Type B pancreatic cell (in vitro differentiated cells): ENCODE measurements around the gene OPHN1. TPM values are rescaled to one million over a fixed set of nuclear protein-coding genes. Genes with fewer than 3 reads are reported as not detected.
"Not testable (repeated sequence)": the region's sequence is repeated elsewhere in the genome, so short reads cannot be mapped to it uniquely, and the experiment has no call there.

ENCODE experiments used
- DNase-seq: peaks from one replicate; pipeline ENCODE4 v3.0.0; 2021; ENCODE audit warnings: mixed read lengths; ENCODE audit not compliant: unreplicated experiment; ENCODE audit errors: extremely low spot score
- H3K27ac Mint-ChIP-seq: 2 replicates; pipeline ENCODE4 v1.8.0; 2021; ENCODE audit warnings: mild to moderate bottlenecking, mixed read lengths
- H3K27me3 Mint-ChIP-seq: 2 replicates; pipeline ENCODE4 v1.8.0; 2021; ENCODE audit warnings: mixed read lengths
- H3K36me3 Mint-ChIP-seq: 2 replicates; pipeline ENCODE4 v1.8.0; 2021; ENCODE audit warnings: mixed read lengths
- H3K4me1 Mint-ChIP-seq: one replicate; pipeline ENCODE4 v1.8.0; 2021; ENCODE audit warnings: mixed read lengths; ENCODE audit not compliant: unreplicated experiment
- H3K4me3 Mint-ChIP-seq: 2 replicates; pipeline ENCODE4 v1.8.0; 2021; ENCODE audit warnings: mild to moderate bottlenecking, mixed read lengths
- H3K9me3 Mint-ChIP-seq: 2 replicates; pipeline ENCODE4 v1.8.0; 2021; ENCODE audit warnings: mixed read lengths
- CTCF ChIP-seq: fragments of 200-600 bp; sonication (generic); conservative IDR thresholded peaks from 2 replicates; pipeline ENCODE4 v1.5.0; 2021; ENCODE audit warnings: antibody characterized with exemption, mild to moderate bottlenecking
- total RNA-seq: library from RNA; stranded (reverse); gene quantifications from 2 replicates; pipeline ENCODE4 v1.2.1, GENCODE V29; 2021; ENCODE audit warnings: low replicate concordance

Gene OPHN1
- total RNA-seq, 1 donor from 2014 or later = 7.4 TPM

DNA sequence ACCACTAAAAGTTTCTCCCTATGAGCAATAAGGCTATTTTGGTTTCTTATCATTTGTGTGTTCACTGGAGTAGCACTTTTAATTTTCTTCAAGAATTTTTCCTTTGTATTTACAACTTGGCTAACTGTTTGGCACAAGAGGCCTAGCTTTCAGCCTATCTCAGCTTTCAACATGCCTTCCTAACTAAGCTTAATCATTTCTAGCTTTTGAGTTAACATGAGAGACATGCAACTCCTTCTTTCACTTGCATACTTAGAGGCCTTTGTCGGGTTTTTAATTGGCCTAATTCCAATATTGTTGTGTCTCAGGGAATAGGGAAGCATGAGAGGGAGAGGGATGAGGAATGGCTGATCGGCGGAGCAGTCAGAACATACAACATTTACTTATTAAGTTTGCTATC lies 349.8 kb downstream of the OPHN1 start:
- H3K27ac Mint-ChIP-seq = no peak overlapping the region
- H3K27me3 Mint-ChIP-seq = no peaks in the 10 kb centered on the region
- no peak for TF ChIP-seq CTCF
- no peak for DNase-seq
- H3K9me3 Mint-ChIP-seq = peaks cover 9% of the 10 kb centered on the region
- H3K4me3 Mint-ChIP-seq = no peak overlapping the region
- no peaks in the 10 kb centered on the region for H3K4me1 Mint-ChIP-seq
- no peaks in the 10 kb centered on the region for H3K36me3 Mint-ChIP-seq

GRCh38 chrX:68079961-68080360 lies 353.3 kb downstream of the OPHN1 start:
- Mint-ChIP-seq H3K27ac (no peak overlapping the region), H3K36me3 (no peaks in the 10 kb centered on the region), H3K4me1 (no peaks in the 10 kb centered on the region)

DNA sequence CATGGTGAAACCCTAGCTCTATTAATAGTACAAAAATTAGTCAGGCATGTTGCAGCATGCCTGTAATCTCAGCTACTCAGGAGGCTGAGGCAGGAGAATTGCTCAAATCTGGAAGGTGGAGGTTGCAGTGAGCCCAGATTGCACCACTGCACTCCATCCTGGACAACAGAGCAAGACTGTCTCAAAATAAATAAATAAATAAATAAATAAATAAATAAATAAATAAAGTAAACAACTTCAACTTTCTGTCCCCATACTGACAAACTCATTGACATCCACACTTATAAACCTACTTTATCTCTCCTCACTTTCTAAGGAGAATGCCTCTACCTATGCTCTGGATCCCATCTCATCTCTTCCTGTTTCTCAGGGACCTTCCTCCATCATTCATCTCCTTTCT lies 354.5 kb downstream of the OPHN1 start:
- not testable (repeated sequence) for H3K4me1 Mint-ChIP-seq, DNase-seq, H3K27me3 Mint-ChIP-seq, H3K27ac Mint-ChIP-seq, H3K36me3 Mint-ChIP-seq, H3K9me3 Mint-ChIP-seq, H3K4me3 Mint-ChIP-seq

More at GRCh38 chrX:68079961-68080360, 353.3 kb downstream of the OPHN1 start:
- H3K4me3 Mint-ChIP-seq = no peak overlapping the region
- no peak for DNase-seq
- H3K27me3 Mint-ChIP-seq = no peaks in the 10 kb centered on the region
- TF ChIP-seq CTCF = no peak
- peaks cover 9% of the 10 kb centered on the region for H3K9me3 Mint-ChIP-seq

DNA sequence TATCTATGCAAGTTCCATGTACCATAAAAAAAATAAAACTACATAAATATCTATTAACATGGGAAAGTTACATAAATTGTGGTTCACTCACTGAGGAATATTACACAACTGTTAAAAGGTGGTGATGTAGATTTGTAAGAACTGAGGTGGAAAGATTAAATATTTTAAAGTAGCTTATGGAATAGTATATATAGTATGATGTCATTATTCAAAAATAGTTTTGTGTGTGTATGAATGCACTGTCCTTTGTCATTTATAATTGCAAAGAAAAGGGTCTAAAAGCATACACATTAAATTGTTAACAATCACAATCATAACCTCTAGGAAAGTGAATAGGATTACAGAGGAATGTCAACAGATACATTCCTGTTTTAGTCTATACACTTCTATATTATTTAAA lies 355.9 kb downstream of the OPHN1 start:
- TF ChIP-seq CTCF = no peak
- no peaks in the 10 kb centered on the region for H3K36me3 Mint-ChIP-seq
- DNase-seq = no peak
- H3K4me3 Mint-ChIP-seq = no peak overlapping the region
- H3K27ac Mint-ChIP-seq = no peak overlapping the region
- H3K9me3 Mint-ChIP-seq = peaks cover 9% of the 10 kb centered on the region
- H3K27me3 Mint-ChIP-seq = no peaks in the 10 kb centered on the region
- H3K4me1 Mint-ChIP-seq = no peaks in the 10 kb centered on the region

DNA sequence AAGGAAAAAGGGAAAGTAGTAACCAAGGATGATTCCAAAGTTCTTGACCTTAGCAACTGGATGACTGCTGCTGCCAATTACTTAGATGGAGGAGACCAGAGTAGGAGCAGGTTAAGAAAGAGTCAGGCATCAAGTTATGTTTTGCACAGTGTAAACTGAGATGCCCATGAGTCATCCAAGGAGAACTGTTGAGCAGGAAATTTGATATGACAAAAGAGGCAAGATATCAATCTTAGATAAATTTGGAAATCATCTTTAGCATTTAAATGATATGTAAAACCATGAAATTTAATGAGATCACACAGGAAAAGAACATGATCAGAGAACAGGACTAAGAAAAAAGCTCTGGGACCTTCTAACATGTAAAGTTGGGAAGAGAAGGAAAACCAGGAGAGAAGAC lies 361.3 kb downstream of the OPHN1 start:
- no peaks in the 10 kb centered on the region for H3K36me3 Mint-ChIP-seq
- no peak overlapping the region for H3K27ac Mint-ChIP-seq
- no peak for TF ChIP-seq CTCF
- no peak for DNase-seq
- no peaks in the 10 kb centered on the region for H3K27me3 Mint-ChIP-seq
- no peaks in the 10 kb centered on the region for H3K9me3 Mint-ChIP-seq
- H3K4me3 Mint-ChIP-seq = no peak overlapping the region
- H3K4me1 Mint-ChIP-seq = no peaks in the 10 kb centered on the region

DNA sequence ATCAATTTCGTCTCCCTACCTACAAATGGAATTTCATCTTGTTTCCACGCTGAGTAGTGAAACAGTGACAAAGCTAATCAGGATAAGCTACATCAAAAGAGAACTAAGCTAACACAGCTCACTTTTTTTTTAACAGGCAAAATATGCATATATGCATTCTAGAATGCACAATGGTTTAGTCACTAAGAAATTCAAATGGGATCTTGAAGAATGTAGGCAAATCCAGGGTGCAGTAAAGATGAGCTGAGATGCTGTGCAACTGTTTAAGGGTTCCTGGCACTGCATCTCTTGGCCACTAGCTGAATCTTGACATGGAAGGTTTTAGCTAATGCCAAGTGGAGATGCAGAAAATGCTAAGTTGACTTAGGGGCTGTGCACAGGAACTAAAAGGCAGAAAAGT lies 363.2 kb downstream of the OPHN1 start:
- H3K27ac Mint-ChIP-seq, H3K9me3 Mint-ChIP-seq: not testable (repeated sequence)

DNA sequence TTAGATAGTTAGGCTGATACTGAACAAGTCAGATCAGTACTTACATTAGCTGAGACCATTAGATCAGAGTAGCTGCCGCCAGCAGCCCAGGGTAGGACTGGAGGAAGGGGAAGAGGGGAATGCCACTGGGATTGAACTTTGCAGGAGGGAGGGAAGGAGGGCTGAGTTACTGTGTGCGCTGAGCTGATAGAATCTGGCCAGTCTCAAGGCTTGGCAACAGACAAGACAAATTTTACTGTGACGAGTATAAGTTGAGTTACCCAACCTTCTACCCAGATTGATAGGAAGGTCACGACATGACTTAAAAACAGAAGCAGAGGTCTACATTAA lies 372.1 kb downstream of the OPHN1 start:
- TF ChIP-seq CTCF = no peak
- no peak for DNase-seq
- no peaks in the 10 kb centered on the region for H3K9me3 Mint-ChIP-seq
- H3K36me3 Mint-ChIP-seq = no peaks in the 10 kb centered on the region
- H3K27ac Mint-ChIP-seq = no peak overlapping the region
- H3K4me3 Mint-ChIP-seq = no peak overlapping the region
- H3K27me3 Mint-ChIP-seq = no peaks in the 10 kb centered on the region
- H3K4me1 Mint-ChIP-seq = no peaks in the 10 kb centered on the region

More for the DNA sequence above, 363.2 kb downstream of the OPHN1 start:
- not testable (repeated sequence) for DNase-seq, H3K27me3 Mint-ChIP-seq, H3K4me3 Mint-ChIP-seq, H3K4me1 Mint-ChIP-seq, H3K36me3 Mint-ChIP-seq
